ENCODE measurements around the gene PPP6R3. TPM values are rescaled to one million over a fixed set of nuclear protein-coding genes. Genes with fewer than 3 reads are reported as not detected.

PPP6R3 gene
- polyA plus RNA-seq, 1 of the 3 experiments (the other 2 are of a cell fraction): 28.1 TPM

DNA sequence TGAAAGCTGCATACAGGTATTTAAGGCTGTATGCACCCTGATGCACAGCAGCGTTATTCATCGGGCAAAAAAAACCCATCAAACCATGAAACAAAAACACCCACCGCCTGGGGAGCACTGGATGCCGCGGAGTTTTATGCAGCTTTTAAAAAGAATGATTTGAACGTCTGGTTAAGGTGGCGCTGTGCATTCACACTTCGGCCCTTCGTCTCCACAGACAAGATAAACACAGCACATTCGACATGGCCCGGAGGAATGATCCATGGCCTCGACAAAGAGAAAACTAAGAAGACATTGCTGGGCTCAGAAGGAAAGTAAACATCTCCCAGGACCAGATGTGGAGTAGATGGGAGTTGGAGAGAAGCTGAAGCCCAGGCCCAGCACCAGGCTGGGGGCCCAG lies 183.0 kb downstream of the PPP6R3 start:
- Histone ChIP-seq H3K9me3 (peaks cover 7% of the 10 kb centered on the region), H3K27ac (ENCODE audit: low read depth in 2 of 2, low read length in 1 of 2) (no peak overlapping the region), H3K4me1 (ENCODE audit: control insufficient read depth in 1 of 2, insufficient read depth in 2 of 2, low read depth in 1 of 2, low read length in 1 of 2) (no peaks in the 10 kb centered on the region; a peak in 1 of 4 replicates), H2AFZ (ENCODE audit: low read depth) (no peak overlapping the region), H3K4me2 (no peak overlapping the region), H3K4me3 (ENCODE audit: low read depth in 2 of 2, low read length in 1 of 2) (no peak overlapping the region), H4K20me1 (ENCODE audit: insufficient read depth) (no peaks in the 10 kb centered on the region), H3K36me3 (replicated peaks in 1 of 2; ENCODE audit: control insufficient read depth in 1 of 2, insufficient read depth in 2 of 2, low read length in 1 of 2) (no peaks in the 10 kb centered on the region), H3K27me3 (ENCODE audit: insufficient read depth) (peaks cover 7% of the 10 kb centered on the region; the same call in 1 of the 2 replicates), H3K79me2 (ENCODE audit: insufficient read depth) (no peaks in the 10 kb centered on the region), H3F3A (replicated peaks; ENCODE audit: insufficient read depth) (no peaks in the 10 kb centered on the region), H3K9ac (no peak overlapping the region), H3K9me2 (no peaks in the 10 kb centered on the region)
- WGBS (ENCODE audit: low lambda C conversion rate): 57% methylated on average over 12 of the region's 12 CpGs
- DNase-seq: peak; percentile 5
- ChIA-PET POLR2A (no interaction called here), CTCF (interaction anchor here (0.7 to 1.0 kb wide), 2 partner anchors 10 to 28 kb away, joined by 3 read pairs; no protein-coding TSS in a partner anchor)
- TF ChIP-seq JUND (IDR thresholded peaks at IDR 0.05) (no peak), RAD21 (IDR thresholded peaks at IDR 0.05; ENCODE audit: low read length) (peak; percentile 36; the same call in 1 of the 2 replicates), GATA2 (CRISPR knock-in tag; IDR thresholded peaks at IDR 0.05) (no peak)

DNA sequence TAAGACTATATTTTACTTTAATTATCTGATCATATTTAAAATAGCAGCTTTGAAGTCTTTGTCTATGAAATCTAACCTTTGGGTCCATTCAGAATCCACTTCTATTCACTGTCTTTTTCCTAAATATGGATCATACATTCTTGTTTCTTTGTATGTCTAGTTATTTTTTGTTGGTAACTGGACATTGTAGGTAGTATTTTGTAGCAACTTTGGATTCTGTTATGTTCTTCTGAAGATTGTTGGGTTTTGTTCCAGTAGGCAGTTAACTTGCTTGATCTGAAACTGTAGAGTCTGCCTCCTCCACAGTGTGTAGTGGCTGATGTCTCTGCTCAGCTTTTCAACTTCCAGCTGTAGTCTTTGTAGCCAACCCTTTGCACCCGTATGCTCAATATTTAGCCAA lies 186.3 kb downstream of the PPP6R3 start:
- ChIA-PET CTCF (interaction anchor here (0.7 to 1.1 kb wide), 2 partner anchors 13 to 196 kb away, joined by 3 read pairs; no protein-coding TSS in a partner anchor), POLR2A (no interaction called here)
- no peaks in the 10 kb centered on the region for H3K27me3 ChIP-seq (ENCODE audit: insufficient read depth)
- no peak overlapping the region for H3K9ac ChIP-seq
- no peak for DNase-seq
- no peak overlapping the region for H2AFZ ChIP-seq (ENCODE audit: low read depth)
- no peaks in the 10 kb centered on the region for H3K9me2 ChIP-seq
- TF ChIP-seq NRF1 (IDR thresholded peaks at IDR 0.05; ENCODE audit: low read depth, low read length) (no peak), JUND (IDR thresholded peaks at IDR 0.05) (no peak), FOXM1 (IDR thresholded peaks at IDR 0.05; ENCODE audit: low read depth) (no peak), MXI1 (IDR thresholded peaks at IDR 0.05; ENCODE audit: low read depth, low read length) (no peak), GATA2 (CRISPR knock-in tag; IDR thresholded peaks at IDR 0.05) (no peak), CHD2 (IDR thresholded peaks at IDR 0.05; ENCODE audit: low read length, partially characterized antibody) (no peak), TEAD4 (IDR thresholded peaks at IDR 0.05; ENCODE audit: borderline replicate concordance, insufficient read depth) (no peak), EP300 (IDR thresholded peaks at IDR 0.05; ENCODE audit: borderline replicate concordance in 1 of 2, low read depth in 1 of 2, low read length in 1 of 2) (no peak), TAF1 (IDR thresholded peaks at IDR 0.05; ENCODE audit: borderline replicate concordance, low read depth, low read length) (no peak), RFX5 (IDR thresholded peaks at IDR 0.05; ENCODE audit: low read length) (no peak), EZH2phosphoT487 (IDR thresholded peaks at IDR 0.05; ENCODE audit: borderline replicate concordance, low read depth) (no peak), TCF12 (IDR thresholded peaks at IDR 0.05) (no peak), MEF2A (IDR thresholded peaks at IDR 0.05; ENCODE audit: borderline replicate concordance, low read depth) (no peak), RCOR1 (IDR thresholded peaks at IDR 0.05; ENCODE audit: low read length) (no peak), FOXJ3 (CRISPR knock-in tag; IDR thresholded peaks at IDR 0.05) (no peak)
- TF ChIP-seq, protein P1, sequence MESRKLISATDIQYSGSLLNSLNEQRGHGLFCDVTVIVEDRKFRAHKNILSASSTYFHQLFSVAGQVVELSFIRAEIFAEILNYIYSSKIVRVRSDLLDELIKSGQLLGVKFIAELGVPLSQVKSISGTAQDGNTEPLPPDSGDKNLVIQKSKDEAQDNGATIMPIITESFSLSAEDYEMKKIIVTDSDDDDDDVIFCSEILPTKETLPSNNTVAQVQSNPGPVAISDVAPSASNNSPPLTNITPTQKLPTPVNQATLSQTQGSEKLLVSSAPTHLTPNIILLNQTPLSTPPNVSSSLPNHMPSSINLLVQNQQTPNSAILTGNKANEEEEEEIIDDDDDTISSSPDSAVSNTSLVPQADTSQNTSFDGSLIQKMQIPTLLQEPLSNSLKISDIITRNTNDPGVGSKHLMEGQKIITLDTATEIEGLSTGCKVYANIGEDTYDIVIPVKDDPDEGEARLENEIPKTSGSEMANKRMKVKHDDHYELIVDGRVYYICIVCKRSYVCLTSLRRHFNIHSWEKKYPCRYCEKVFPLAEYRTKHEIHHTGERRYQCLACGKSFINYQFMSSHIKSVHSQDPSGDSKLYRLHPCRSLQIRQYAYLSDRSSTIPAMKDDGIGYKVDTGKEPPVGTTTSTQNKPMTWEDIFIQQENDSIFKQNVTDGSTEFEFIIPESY (IDR thresholded peaks at IDR 0.05; ENCODE audit: borderline replicate concordance, low read depth): no peak
- TF ChIP-seq, protein P2, sequence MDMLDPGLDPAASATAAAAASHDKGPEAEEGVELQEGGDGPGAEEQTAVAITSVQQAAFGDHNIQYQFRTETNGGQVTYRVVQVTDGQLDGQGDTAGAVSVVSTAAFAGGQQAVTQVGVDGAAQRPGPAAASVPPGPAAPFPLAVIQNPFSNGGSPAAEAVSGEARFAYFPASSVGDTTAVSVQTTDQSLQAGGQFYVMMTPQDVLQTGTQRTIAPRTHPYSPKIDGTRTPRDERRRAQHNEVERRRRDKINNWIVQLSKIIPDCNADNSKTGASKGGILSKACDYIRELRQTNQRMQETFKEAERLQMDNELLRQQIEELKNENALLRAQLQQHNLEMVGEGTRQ (IDR thresholded peaks at IDR 0.05; ENCODE audit: borderline replicate concordance, low read depth, low read length): no peak
- TF ChIP-seq, protein P3, sequence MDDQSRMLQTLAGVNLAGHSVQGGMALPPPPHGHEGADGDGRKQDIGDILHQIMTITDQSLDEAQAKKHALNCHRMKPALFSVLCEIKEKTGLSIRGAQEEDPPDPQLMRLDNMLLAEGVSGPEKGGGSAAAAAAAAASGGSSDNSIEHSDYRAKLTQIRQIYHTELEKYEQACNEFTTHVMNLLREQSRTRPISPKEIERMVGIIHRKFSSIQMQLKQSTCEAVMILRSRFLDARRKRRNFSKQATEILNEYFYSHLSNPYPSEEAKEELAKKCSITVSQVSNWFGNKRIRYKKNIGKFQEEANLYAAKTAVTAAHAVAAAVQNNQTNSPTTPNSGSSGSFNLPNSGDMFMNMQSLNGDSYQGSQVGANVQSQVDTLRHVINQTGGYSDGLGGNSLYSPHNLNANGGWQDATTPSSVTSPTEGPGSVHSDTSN (IDR thresholded peaks at IDR 0.05): no peak
- H3K79me2 ChIP-seq (ENCODE audit: insufficient read depth): no peaks in the 10 kb centered on the region
- no peak overlapping the region for H3K27ac ChIP-seq (ENCODE audit: low read depth in 2 of 2, low read length in 1 of 2)
- H3K4me3 ChIP-seq (ENCODE audit: low read depth in 2 of 2, low read length in 1 of 2): no peak overlapping the region; a peak in 1 of 4 replicates
- no peaks in the 10 kb centered on the region; a peak in 2 of 4 replicates for H3K4me1 ChIP-seq (ENCODE audit: control insufficient read depth in 1 of 2, insufficient read depth in 2 of 2, low read depth in 1 of 2, low read length in 1 of 2)
- H3F3A ChIP-seq (replicated peaks; ENCODE audit: insufficient read depth): no peaks in the 10 kb centered on the region
- peaks cover 7% of the 10 kb centered on the region for H3K9me3 ChIP-seq
- no peaks in the 10 kb centered on the region for H4K20me1 ChIP-seq (ENCODE audit: insufficient read depth)
- no peaks in the 10 kb centered on the region for H3K36me3 ChIP-seq (replicated peaks in 1 of 2; ENCODE audit: control insufficient read depth in 1 of 2, insufficient read depth in 2 of 2, low read length in 1 of 2)
- whole genome bisulfite sequencing (ENCODE audit: low lambda C conversion rate): 73% methylated on average over 1 of the region's 1 CpG
- H3K4me2 ChIP-seq: no peak overlapping the region

Measured in SK-N-SH (cell line).